HepG2 (cell line): ENCODE results near the gene RHOT2. TPM values are rescaled to one million over a fixed set of nuclear protein-coding genes. Genes with fewer than 3 reads are reported as not detected.
A peak's percentile ranks its signal among the peaks of the same experiment; 100 is the strongest.

Experiments used
- AGO2 ChIP-seq: fragments of 200-400 bp; formaldehyde crosslinking; optimal IDR thresholded peaks from 2 replicates; pipeline ENCODE3; 2017; ENCODE audit warnings: mild to moderate bottlenecking, low read depth, low read length, moderate library complexity
- ARNTL ChIP-seq: sonication (generic); formaldehyde crosslinking; IDR thresholded peaks from 2 replicates; pipeline ENCODE4 v1.4.0; 2020; ENCODE audit warnings: mild to moderate bottlenecking, missing genetic modification reagents
- ATF7-NPFF ChIP-seq: sonication (generic); formaldehyde crosslinking; IDR thresholded peaks from 2 replicates; pipeline ENCODE4 v1.8.1; 2023; ENCODE audit warnings: mild to moderate bottlenecking, low read depth, missing genetic modification reagents, moderate library complexity
- BATF2 ChIP-seq: sonication (generic); formaldehyde crosslinking; IDR thresholded peaks from 2 replicates; pipeline ENCODE4 v1.8.0; 2022; ENCODE audit warnings: mild to moderate bottlenecking, missing genetic modification reagents, moderate library complexity
- GABPA ChIP-seq, 2 experiments: IDR thresholded peaks; 2 replicates each; pipeline ENCODE4 v1.6.1; 2011 to 2016; ENCODE audit warnings: low read depth in 2 of 2, low read length in 1 of 2, missing biosample characterization in 1 of 2, missing genetic modification characterization in 1 of 2
- HMGA1 ChIP-seq: sonication (generic); formaldehyde crosslinking; conservative IDR thresholded peaks from 2 replicates; pipeline ENCODE4 v1.4.0; 2020; ENCODE audit warnings: missing genetic modification reagents
- HNF4A ChIP-seq: sonication (generic); formaldehyde crosslinking; IDR thresholded peaks from 2 replicates; pipeline ENCODE4 v1.4.0; 2020; ENCODE audit warnings: missing genetic modification reagents
- JUN ChIP-seq: sonication (generic); formaldehyde crosslinking; IDR thresholded peaks from 2 replicates; pipeline ENCODE4 v1.4.0; 2020; ENCODE audit warnings: mild to moderate bottlenecking, missing genetic modification reagents
- KAT8 ChIP-seq: IDR thresholded peaks from 2 replicates; pipeline ENCODE4 v1.6.1; 2016; ENCODE audit warnings: missing genetic modification reagents, missing compliant biosample characterization
- MIXL1 ChIP-seq: IDR thresholded peaks from 2 replicates; pipeline ENCODE4 v1.6.1; 2016
- MLLT10 ChIP-seq: sonication (generic); formaldehyde crosslinking; IDR thresholded peaks from 2 replicates; pipeline ENCODE4 v1.4.0; 2020; ENCODE audit warnings: missing genetic modification reagents
- PBX2 ChIP-seq: IDR thresholded peaks from 2 replicates; pipeline ENCODE4 v1.6.1; 2016; ENCODE audit warnings: control low read depth
- RFX5 ChIP-seq: IDR thresholded peaks from 2 replicates; pipeline ENCODE4 v1.6.1; 2011; ENCODE audit warnings: low read depth, low read length, improper control_type of control experiment
- SP140L ChIP-seq: sonication (generic); formaldehyde crosslinking; IDR thresholded peaks from 2 replicates; pipeline ENCODE4 v1.4.0; 2020; ENCODE audit warnings: missing genetic modification reagents, borderline replicate concordance
- ZFAT ChIP-seq: sonication (generic); formaldehyde crosslinking; conservative IDR thresholded peaks from 2 replicates; pipeline ENCODE4 v1.8.1; 2023; ENCODE audit warnings: missing genetic modification reagents, inconsistent platforms
- ZNF17 ChIP-seq: sonication (generic); formaldehyde crosslinking; IDR thresholded peaks from 2 replicates; pipeline ENCODE4 v1.5.0; 2020; ENCODE audit warnings: mild to moderate bottlenecking, missing genetic modification reagents
- ZNF225 ChIP-seq: sonication (generic); formaldehyde crosslinking; IDR thresholded peaks from 2 replicates; pipeline ENCODE4 v1.4.0; 2020; ENCODE audit warnings: mild to moderate bottlenecking, missing genetic modification reagents
- ZNF512B ChIP-seq: sonication (generic); formaldehyde crosslinking; IDR thresholded peaks from 2 replicates; pipeline ENCODE4 v1.5.1; 2020; ENCODE audit warnings: missing genetic modification reagents, mild to moderate bottlenecking, borderline replicate concordance
- ZNF549 ChIP-seq: sonication (generic); formaldehyde crosslinking; IDR thresholded peaks from 2 replicates; pipeline ENCODE4 v1.5.0; 2020; ENCODE audit warnings: missing genetic modification reagents
- ZNF576 ChIP-seq: sonication (generic); formaldehyde crosslinking; IDR thresholded peaks from 2 replicates; pipeline ENCODE4 v1.4.0; 2020; ENCODE audit warnings: mild to moderate bottlenecking, missing genetic modification reagents
- ZNF614 ChIP-seq: IDR thresholded peaks from 2 replicates; pipeline ENCODE4 v1.6.1; 2018; ENCODE audit warnings: missing biosample characterization, missing genetic modification reagents, inconsistent platforms, borderline replicate concordance
- polyA plus RNA-seq, 8 experiments: library from polyadenylated mRNA; depleted of rRNA in 3 of 8; stranded (reverse) in 7 of 8; unstranded in 1 of 8; fragments of >200 nt; fragmentation: Illumina TruSeq in 4 of 8; extraction: Trizol in 4 of 8; gene quantifications; 2 replicates each; pipeline versions ENCODE4 v1.2.1 to v1.2.3, GENCODE V29; 2011 to 2016; ENCODE audit warnings: low read depth in 4 of 8, missing spikeins in 1 of 8, mixed read lengths in 1 of 8; ENCODE audit not compliant: insufficient read depth in 1 of 8
- total RNA-seq, 5 experiments: library from RNA; depleted of rRNA; stranded (reverse); fragments of >200 nt; fragmentation: Illumina TruSeq; extraction: Trizol; gene quantifications; 2 replicates each; pipeline ENCODE4 v1.2.3, GENCODE V29; 2016; ENCODE audit warnings: low read depth in 1 of 5
- TF ChIP-seq, protein P1 (sequence below): sonication (generic); formaldehyde crosslinking; IDR thresholded peaks from 2 replicates; pipeline ENCODE4 v1.5.1; 2020; ENCODE audit warnings: mild to moderate bottlenecking, missing genetic modification reagents, moderate library complexity

The RHOT2 gene
- total and polyA plus RNA-seq, 2 of the 13 experiments (the other 11 are each of a cell fraction or from before 2014, with no cell fraction given): 63.6 to 76.9 TPM

DNA sequence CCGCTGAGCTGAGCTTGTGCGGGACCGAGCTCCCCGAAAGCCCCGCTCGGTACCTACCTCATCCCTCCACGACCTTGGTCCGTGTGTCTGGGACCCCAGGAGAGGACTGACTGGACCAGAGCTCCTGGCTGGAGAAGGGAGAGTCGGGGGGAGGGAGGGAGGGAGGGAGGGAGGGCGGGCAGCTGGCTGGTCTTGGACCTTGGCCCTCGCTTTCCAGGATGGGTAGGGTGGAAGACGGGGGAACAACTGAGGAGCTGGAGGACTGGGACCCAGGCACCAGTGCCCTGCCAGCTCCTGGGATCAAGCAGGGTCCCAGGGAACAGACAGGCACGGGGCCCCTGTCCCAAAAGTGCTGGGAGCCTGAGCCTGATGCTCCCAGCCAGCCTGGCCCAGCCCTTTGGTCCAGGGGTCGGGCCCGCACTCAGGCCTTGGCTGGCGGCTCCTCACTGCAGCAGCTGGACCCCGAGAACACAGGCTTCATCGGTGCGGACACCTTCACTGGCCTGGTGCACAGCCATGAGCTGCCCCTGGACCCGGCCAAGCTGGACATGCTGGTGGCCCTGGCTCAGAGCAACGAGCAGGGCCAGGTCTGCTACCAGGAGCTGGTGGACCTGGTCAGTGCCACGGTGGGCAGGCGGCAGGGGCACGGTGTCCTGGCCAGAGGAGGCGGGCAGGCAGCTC lies 8.1 kb downstream of the RHOT2 start (continued):
- TF ChIP-seq SP140L (CRISPR knock-in tag) (no peak), ARNTL (CRISPR knock-in tag) (no peak), PBX2 (CRISPR knock-in tag) (no peak), MLLT10 (CRISPR knock-in tag) (no peak), AGO2 (peak; percentile 79), MIXL1 (CRISPR knock-in tag) (no peak), GABPA (IDR thresholded peaks at IDR 0.05; ENCODE audit: low read depth, low read length) (no peak), GABPA (CRISPR knock-in tag; IDR thresholded peaks at IDR 0.05; ENCODE audit: low read depth) (peak; percentile 25; the same call in 1 of the 2 replicates), ZFAT (no peak), ZNF576 (CRISPR knock-in tag) (no peak), HNF4A (CRISPR knock-in tag) (peak; percentile 47), ZNF225 (CRISPR knock-in tag) (no peak), ZNF614 (CRISPR knock-in tag) (no peak), RFX5 (no peak), BATF2 (CRISPR knock-in tag) (no peak), KAT8 (CRISPR knock-in tag) (no peak), HMGA1 (CRISPR knock-in tag) (no peak), ZNF549 (CRISPR knock-in tag) (no peak), JUN (CRISPR knock-in tag) (no peak), ZNF512B (CRISPR knock-in tag) (no peak), ZNF17 (CRISPR knock-in tag) (no peak), ATF7-NPFF (CRISPR knock-in tag) (no peak)
- TF ChIP-seq, protein P1, sequence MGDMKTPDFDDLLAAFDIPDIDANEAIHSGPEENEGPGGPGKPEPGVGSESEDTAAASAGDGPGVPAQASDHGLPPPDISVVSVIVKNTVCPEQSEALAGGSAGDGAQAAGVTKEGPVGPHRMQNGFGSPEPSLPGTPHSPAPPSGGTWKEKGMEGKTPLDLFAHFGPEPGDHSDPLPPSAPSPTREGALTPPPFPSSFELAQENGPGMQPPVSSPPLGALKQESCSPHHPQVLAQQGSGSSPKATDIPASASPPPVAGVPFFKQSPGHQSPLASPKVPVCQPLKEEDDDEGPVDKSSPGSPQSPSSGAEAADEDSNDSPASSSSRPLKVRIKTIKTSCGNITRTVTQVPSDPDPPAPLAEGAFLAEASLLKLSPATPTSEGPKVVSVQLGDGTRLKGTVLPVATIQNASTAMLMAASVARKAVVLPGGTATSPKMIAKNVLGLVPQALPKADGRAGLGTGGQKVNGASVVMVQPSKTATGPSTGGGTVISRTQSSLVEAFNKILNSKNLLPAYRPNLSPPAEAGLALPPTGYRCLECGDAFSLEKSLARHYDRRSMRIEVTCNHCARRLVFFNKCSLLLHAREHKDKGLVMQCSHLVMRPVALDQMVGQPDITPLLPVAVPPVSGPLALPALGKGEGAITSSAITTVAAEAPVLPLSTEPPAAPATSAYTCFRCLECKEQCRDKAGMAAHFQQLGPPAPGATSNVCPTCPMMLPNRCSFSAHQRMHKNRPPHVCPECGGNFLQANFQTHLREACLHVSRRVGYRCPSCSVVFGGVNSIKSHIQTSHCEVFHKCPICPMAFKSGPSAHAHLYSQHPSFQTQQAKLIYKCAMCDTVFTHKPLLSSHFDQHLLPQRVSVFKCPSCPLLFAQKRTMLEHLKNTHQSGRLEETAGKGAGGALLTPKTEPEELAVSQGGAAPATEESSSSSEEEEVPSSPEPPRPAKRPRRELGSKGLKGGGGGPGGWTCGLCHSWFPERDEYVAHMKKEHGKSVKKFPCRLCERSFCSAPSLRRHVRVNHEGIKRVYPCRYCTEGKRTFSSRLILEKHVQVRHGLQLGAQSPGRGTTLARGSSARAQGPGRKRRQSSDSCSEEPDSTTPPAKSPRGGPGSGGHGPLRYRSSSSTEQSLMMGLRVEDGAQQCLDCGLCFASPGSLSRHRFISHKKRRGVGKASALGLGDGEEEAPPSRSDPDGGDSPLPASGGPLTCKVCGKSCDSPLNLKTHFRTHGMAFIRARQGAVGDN: peak; percentile 46; the same call in 1 of the 2 replicates
